Adipocyte (in vitro differentiated cells): ENCODE data around the gene BAG5.

Experiments used
- DNase-seq: peaks from one replicate; pipeline ENCODE4 v3.0.0-alpha.2; 2015; ENCODE audit warnings: low read depth
- H3K27me3 ChIP-seq: replicated peaks from 2 replicates; pipeline ENCODE4 v1.7.0; 2013; ENCODE audit warnings: mild to moderate bottlenecking, low read length, moderate library complexity; ENCODE audit not compliant: control insufficient read depth, insufficient read depth
- H3K36me3 ChIP-seq: 2 replicates; pipeline ENCODE4 v1.7.0; 2013; ENCODE audit warnings: low read length, mild to moderate bottlenecking, moderate library complexity; ENCODE audit not compliant: control insufficient read depth, insufficient read depth, severe bottlenecking
- H3K4me1 ChIP-seq: 2 replicates; pipeline ENCODE4 v1.7.0; 2013; ENCODE audit warnings: mild to moderate bottlenecking, low read length, moderate library complexity; ENCODE audit not compliant: control insufficient read depth, insufficient read depth
- H3K4me3 ChIP-seq: 2 replicates; pipeline ENCODE4 v1.7.0; 2013; ENCODE audit warnings: mild to moderate bottlenecking, low read length, moderate library complexity
- H3K9ac ChIP-seq: 2 replicates; pipeline ENCODE4 v1.7.0; 2013; ENCODE audit warnings: mild to moderate bottlenecking, low read length, moderate library complexity
- H3K9me3 ChIP-seq: 2 replicates; pipeline ENCODE4 v1.7.0; 2013; ENCODE audit warnings: mild to moderate bottlenecking, low read length, moderate library complexity; ENCODE audit not compliant: control insufficient read depth

Gene BAG5

GRCh38 chr14:103551338-103551762 is 11.1 kb downstream of the BAG5 start:
- no peaks in the 10 kb centered on the region for H3K9me3 ChIP-seq
- H3K36me3 ChIP-seq = peaks cover 3% of the 10 kb centered on the region
- H3K27me3 ChIP-seq = no peaks in the 10 kb centered on the region
- peak overlapping the region; percentile 71 for H3K4me3 ChIP-seq
- peak overlapping the region; percentile 85 for H3K9ac ChIP-seq
- DNase-seq = no peak
- H3K4me1 ChIP-seq = peaks cover 55% of the 10 kb centered on the region

- H3K4me1 ChIP-seq = peaks cover 51% of the 10 kb centered on the region
- H3K27me3 ChIP-seq = no peaks in the 10 kb centered on the region
- H3K36me3 ChIP-seq = peaks cover 3% of the 10 kb centered on the region
- no peaks in the 10 kb centered on the region for H3K9me3 ChIP-seq
- peak overlapping the region; percentile 71 for H3K4me3 ChIP-seq
- peak overlapping the region; percentile 85 for H3K9ac ChIP-seq
- no peak for DNase-seq
Observed at GRCh38 chr14:103550451-103551337, 11.8 kb downstream of the BAG5 start.

- Histone ChIP-seq H3K9ac (peak overlapping the region; percentile 85), H3K9me3 (no peaks in the 10 kb centered on the region), H3K36me3 (no peaks in the 10 kb centered on the region), H3K4me3 (peak overlapping the region; percentile 71), H3K4me1 (peaks cover 49% of the 10 kb centered on the region), H3K27me3 (no peaks in the 10 kb centered on the region)
- DNase-seq = no peak
Observed at GRCh38 chr14:103549361-103550311, 12.8 kb downstream of the BAG5 start.

GRCh38 chr14:103548463-103549351 is 13.8 kb downstream of the BAG5 start:
- Histone ChIP-seq H3K9me3 (no peaks in the 10 kb centered on the region), H3K27me3 (no peaks in the 10 kb centered on the region), H3K4me3 (no peak overlapping the region), H3K9ac (peak overlapping the region; percentile 85), H3K36me3 (no peaks in the 10 kb centered on the region), H3K4me1 (peaks cover 53% of the 10 kb centered on the region)
- DNase-seq = no peak

- Histone ChIP-seq H3K4me1 (peaks cover 55% of the 10 kb centered on the region), H3K4me3 (no peak overlapping the region), H3K9me3 (no peaks in the 10 kb centered on the region), H3K27me3 (no peaks in the 10 kb centered on the region), H3K9ac (no peak overlapping the region), H3K36me3 (no peaks in the 10 kb centered on the region)
- no peak for DNase-seq
Observed at GRCh38 chr14:103547941-103548462, 14.5 kb downstream of the BAG5 start.

GRCh38 chr14:103547455-103547940 is 15.0 kb downstream of the BAG5 start:
- H3K9ac ChIP-seq = no peak overlapping the region
- H3K4me1 ChIP-seq = peaks cover 55% of the 10 kb centered on the region
- H3K4me3 ChIP-seq = no peak overlapping the region
- DNase-seq = no peak
- no peaks in the 10 kb centered on the region for H3K27me3 ChIP-seq
- no peaks in the 10 kb centered on the region for H3K9me3 ChIP-seq
- no peaks in the 10 kb centered on the region for H3K36me3 ChIP-seq

GRCh38 chr14:103546652-103547454 is 15.6 kb downstream of the BAG5 start:
- H3K9ac ChIP-seq = no peak overlapping the region
- no peaks in the 10 kb centered on the region for H3K27me3 ChIP-seq
- H3K36me3 ChIP-seq = no peaks in the 10 kb centered on the region
- no peaks in the 10 kb centered on the region for H3K9me3 ChIP-seq
- H3K4me3 ChIP-seq = no peak overlapping the region
- DNase-seq = peak; percentile 69
- peaks cover 55% of the 10 kb centered on the region for H3K4me1 ChIP-seq

- Histone ChIP-seq H3K27me3 (no peaks in the 10 kb centered on the region), H3K36me3 (no peaks in the 10 kb centered on the region), H3K9ac (no peak overlapping the region), H3K4me1 (peaks cover 55% of the 10 kb centered on the region), H3K4me3 (no peak overlapping the region), H3K9me3 (no peaks in the 10 kb centered on the region)
- DNase-seq = no peak
Observed at GRCh38 chr14:103545915-103546651, 16.4 kb downstream of the BAG5 start.

- H3K4me1 ChIP-seq = peaks cover 55% of the 10 kb centered on the region
- no peak overlapping the region for H3K4me3 ChIP-seq
- peak overlapping the region; percentile 8 for H3K9ac ChIP-seq
- no peaks in the 10 kb centered on the region for H3K27me3 ChIP-seq
- H3K9me3 ChIP-seq = no peaks in the 10 kb centered on the region
- DNase-seq = no peak
- no peaks in the 10 kb centered on the region for H3K36me3 ChIP-seq
Observed at GRCh38 chr14:103545219-103545914, 17.1 kb downstream of the BAG5 start.
